Stimulated activated CD8-positive, alpha-beta memory T cell treated with anti-CD3 and anti-CD28 coated beads, Interleukin-12 subunit alpha, Interleukin-12 subunit beta, amount 100 ng/mL, for 24 hours (primary cell): Measurements from ENCODE around the gene AKNA.

Experiments used
- DNase-seq: peaks from one replicate; pipeline ENCODE4 v3.0.0-alpha.2; 2020; ENCODE audit errors: extremely low read depth

Gene AKNA

DNA sequence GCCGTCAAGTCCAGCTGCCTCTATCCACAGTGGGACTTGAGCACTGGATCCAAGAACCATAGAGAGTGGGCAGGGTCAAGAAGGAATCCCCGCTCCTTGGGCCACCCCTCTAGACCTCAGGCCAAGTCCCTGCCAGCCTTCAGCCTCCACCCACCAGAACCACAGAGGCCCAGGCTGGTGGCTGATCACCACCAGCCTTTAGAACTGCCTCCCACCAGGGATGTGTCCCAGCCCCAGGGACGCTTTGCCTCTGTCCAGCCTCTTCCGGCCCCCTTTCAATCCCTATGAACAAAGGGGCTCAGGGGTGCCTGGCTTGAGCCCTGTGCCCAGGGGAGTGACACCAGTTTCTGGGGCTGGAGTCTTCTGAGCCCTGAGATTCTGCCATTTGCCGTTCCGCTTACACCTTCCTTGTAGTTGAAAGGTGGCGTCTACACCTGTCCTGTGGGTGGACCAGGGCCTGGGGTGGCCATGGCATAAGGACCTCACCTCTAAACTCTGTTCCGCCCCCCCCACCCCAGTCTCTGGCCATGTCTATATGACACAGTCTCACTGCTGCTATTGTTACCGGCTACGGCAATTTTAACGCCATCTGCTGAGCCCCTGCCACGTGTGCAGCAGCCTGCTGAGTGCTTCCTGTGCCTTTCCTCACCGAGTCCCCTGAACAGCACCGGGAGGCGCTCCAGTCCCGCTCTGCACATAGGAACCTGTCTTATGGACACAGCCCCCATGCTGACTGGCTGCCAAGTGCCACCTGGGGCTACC lies 100.6 kb downstream of the AKNA start:
- DNase-seq: no peak

DNA sequence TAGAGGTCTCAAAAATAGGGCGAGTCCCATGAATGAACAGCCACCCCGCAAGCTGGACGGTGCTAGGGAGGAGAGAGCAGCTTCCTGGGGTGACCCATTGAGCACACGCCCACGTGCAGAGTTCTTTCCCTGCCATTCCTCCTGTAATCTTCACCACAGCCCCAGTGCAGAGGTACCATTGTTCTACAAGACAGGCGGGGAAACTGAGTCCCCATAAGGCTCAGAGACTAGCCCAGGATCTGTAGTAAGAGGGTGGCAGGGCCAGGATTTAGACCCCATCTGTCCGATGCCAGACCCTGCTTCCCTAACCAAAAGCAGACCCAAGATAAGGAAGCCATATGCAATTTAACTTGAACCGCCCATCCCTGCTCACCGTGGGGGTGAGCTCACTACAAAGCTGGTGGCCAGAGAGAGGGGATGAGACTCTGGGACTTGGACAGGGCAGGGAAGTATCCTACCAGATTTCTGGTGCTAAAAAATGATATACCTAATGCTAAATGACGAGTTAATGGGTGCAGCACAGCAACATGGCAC lies 101.6 kb downstream of the AKNA start:
- no peak for DNase-seq

DNA sequence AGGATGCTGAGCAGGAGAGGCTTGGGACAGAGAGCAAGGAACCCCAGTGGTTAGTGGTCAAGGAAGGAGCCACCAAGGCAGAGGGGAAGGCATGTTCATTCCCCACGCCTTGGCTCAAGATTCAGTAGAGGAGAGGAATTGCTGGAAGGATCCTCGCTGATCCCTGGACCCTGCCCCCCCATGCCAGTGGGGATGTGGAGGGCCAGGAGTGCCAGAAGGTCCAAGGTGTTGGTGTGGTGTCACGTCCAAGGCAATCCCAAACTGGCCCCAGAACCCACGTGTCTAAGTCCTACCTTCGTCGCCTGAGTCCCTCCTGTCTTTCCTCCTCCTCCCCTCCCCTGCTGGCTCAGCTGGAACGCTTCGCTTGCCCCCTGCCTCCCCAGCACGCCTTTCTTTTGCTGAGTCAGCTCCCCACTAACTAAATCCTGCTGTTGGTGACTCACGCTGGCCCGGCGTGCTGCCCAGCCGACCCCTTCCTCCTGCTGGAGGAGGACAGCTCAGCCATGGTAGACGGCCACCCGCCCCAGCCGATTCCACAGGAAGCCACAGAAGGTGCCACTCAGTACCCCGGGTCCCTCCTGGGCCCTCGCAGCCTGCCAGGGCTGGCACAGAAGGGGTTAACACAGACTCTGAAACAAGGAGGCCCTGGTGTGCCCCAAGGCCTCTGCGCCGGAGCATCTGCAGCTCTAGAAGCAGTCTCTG lies 102.5 kb downstream of the AKNA start:
- DNase-seq: no peak

DNA sequence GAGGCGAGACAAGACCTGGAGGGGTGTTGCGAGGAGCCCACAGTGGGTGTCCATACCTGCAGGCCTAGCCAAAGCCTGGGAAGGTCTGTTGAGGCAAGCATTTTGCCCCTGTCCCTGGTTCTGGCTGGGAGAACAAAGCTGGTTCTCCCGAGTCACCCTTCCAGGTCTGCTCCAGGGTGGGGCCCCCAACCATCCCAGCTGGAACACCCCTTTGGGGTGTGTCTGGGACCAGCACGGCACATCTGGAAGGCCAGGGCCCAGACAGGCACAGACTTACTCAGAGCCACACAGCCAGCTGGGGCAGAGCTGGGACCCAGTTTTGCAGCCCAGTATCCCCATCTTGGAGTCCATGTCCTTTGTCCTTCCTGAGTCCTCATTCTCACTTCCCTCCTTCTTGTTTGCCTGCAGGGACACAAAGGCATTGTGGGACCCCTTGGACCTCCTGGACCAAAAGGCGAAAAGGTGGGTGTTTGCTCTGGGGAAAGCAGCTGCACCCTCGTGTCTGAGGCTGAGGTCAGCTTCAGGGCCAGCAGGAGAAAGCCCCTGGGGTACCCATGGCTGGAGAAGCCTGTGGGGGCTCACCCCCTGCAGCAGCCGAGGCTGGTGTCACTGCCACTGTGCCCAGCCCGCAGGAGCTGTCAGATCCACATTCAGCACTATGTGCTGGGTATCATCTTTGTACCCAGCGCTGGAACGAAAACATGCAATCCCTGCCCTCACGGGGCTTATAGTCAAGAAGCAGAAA lies 103.3 kb downstream of the AKNA start:
- DNase-seq: no peak
